ENCODE results near the gene MYO1D.

GRCh38 chr17:32701871-32702270 is 175.1 kb downstream of the MYO1D start:
- no peak for TF ChIP-seq CSDC2 (CRISPR knock-in tag; IDR thresholded peaks at IDR 0.05)
- no peak for TF ChIP-seq ZFP3 (CRISPR knock-in tag; IDR thresholded peaks at IDR 0.05)
- TF ChIP-seq BACH2 (CRISPR knock-in tag; IDR thresholded peaks at IDR 0.05; ENCODE audit: borderline replicate concordance), result no peak
- no peak for TF ChIP-seq ZNF565 (CRISPR knock-in tag; conservative IDR thresholded peaks at IDR 0.05; ENCODE audit: low read depth)
- TF ChIP-seq PATZ1 (CRISPR knock-in tag; IDR thresholded peaks at IDR 0.05; ENCODE audit: borderline replicate concordance), result no peak
